HCT116 (cell line): ENCODE measurements around the gene VMAC. TPM values are rescaled to one million over a fixed set of nuclear protein-coding genes. Genes with fewer than 3 reads are reported as not detected.

ENCODE experiments used
- ATAC-seq: fragments of 200-7000 bp; cut with Tn5 transposase; 2 replicates; pipeline ENCODE4 v1.9.1; 2020; ENCODE audit warnings: mild to moderate bottlenecking, moderate library complexity
- BruUV-seq: library from RNA; stranded (reverse); fragments of 400-500 nt; replicated peaks from 2 replicates; lab custom pipeline; 2021; lab: Mats Ljungman, UMichigan
- CTCF ChIA-PET: fragments of 300-600 bp; sonication (Branson Sonifier 250); formaldehyde crosslinking; loops from one replicate; lab custom pipeline; 2021; ENCODE audit warnings: antibody characterized with exemption; lab: Charles Lee
- POLR2A ChIA-PET: fragments of 300-600, 350-600 bp; sonication (Branson Sonifier 250); formaldehyde crosslinking; loops from one replicate; lab custom pipeline; 2021; ENCODE audit warnings: antibody characterized with exemption; lab: Charles Lee
- RAD21 ChIA-PET, 2 experiments: fragments of 300-600 bp; sonication (Branson Sonifier 250); formaldehyde crosslinking; loops; one replicate each; lab custom pipeline; 2023; ENCODE audit warnings: low total read pairs in 2 of 2; ENCODE audit not compliant: uncharacterized antibody in 2 of 2, unreplicated experiment in 2 of 2, low non-redundant PET in 1 of 2; lab: Charles Lee
- DNase-seq: peaks from one replicate; pipeline ENCODE4 v3.0.0-alpha.2; 2010; ENCODE audit warnings: low read depth, low spot score
- H2AFZ ChIP-seq: fragments of 200-600 bp; shearing (Covaris generic), sonication (generic); 2 replicates; pipeline ENCODE4 v1.6.1; 2017; ENCODE audit warnings: low read depth, mixed run types, mixed read lengths, antibody characterized with exemption, low read length; ENCODE audit not compliant: poor library complexity, severe bottlenecking
- H3K27ac ChIP-seq: 2 replicates; pipeline ENCODE4 v1.5.1; 2012; ENCODE audit warnings: low read depth, low read length
- H3K27me3 ChIP-seq: fragments of 200-600 bp; sonication (generic); 2 replicates; pipeline ENCODE4 v1.6.1; 2016; ENCODE audit warnings: mixed run types, low read length, mixed read lengths; ENCODE audit not compliant: insufficient read depth
- H3K36me3 ChIP-seq, 2 experiments: fragments of 200-500 bp in 1 of 2; fragments of 200-600 bp in 1 of 2; sonication (Bioruptor generic) in 1 of 2; sonication (generic) in 1 of 2; 2 replicates each; pipeline versions ENCODE4 v1.5.1 to v1.6.1; 2014 to 2016; ENCODE audit warnings: low read length in 2 of 2, inconsistent platforms in 1 of 2, mixed read lengths in 1 of 2, mixed run types in 1 of 2; ENCODE audit not compliant: insufficient read depth in 2 of 2, control insufficient read depth in 1 of 2
- H3K4me1 ChIP-seq, 2 experiments: fragments of 200-600 bp in 1 of 2; sonication (generic) in 1 of 2; 2 replicates each; pipeline versions ENCODE4 v1.5.1 to v1.6.1; 2012 to 2017; ENCODE audit warnings: low read length in 2 of 2, inconsistent platforms in 1 of 2, mild to moderate bottlenecking in 1 of 2, mixed read lengths in 1 of 2, mixed run types in 1 of 2, moderate library complexity in 1 of 2; ENCODE audit not compliant: insufficient read depth in 2 of 2, control insufficient read depth in 1 of 2
- H3K4me2 ChIP-seq: fragments of 200-600 bp; sonication (generic); 2 replicates; pipeline ENCODE4 v1.6.1; 2017; ENCODE audit warnings: mixed run types, low read length, mixed read lengths
- H3K4me3 ChIP-seq, 2 experiments: fragments of 200-600 bp in 1 of 2; sonication (generic) in 1 of 2; replicated peaks in 1 of 2; 2 replicates each; pipeline ENCODE4 v1.5.1; 2011 to 2016; ENCODE audit warnings: low read length in 2 of 2, control low read depth in 1 of 2, low read depth in 1 of 2, mild to moderate bottlenecking in 1 of 2, mixed read lengths in 1 of 2, mixed run types in 1 of 2
- H3K79me2 ChIP-seq: fragments of 200-600 bp; sonication (generic); 2 replicates; pipeline ENCODE4 v1.6.1; 2017; ENCODE audit warnings: mild to moderate bottlenecking, mixed run types, low read length, moderate library complexity, mixed read lengths; ENCODE audit not compliant: insufficient read depth
- H3K9ac ChIP-seq: fragments of 200-600 bp; sonication (generic); 2 replicates; pipeline ENCODE4 v1.6.1; 2016; ENCODE audit warnings: low read length, mixed read lengths
- H3K9me2 ChIP-seq: fragments of 200-600 bp; sonication (generic), shearing (Covaris generic); 2 replicates; pipeline ENCODE4 v1.6.1; 2017; ENCODE audit warnings: mixed run types, mild to moderate bottlenecking, moderate library complexity; ENCODE audit not compliant: insufficient read depth
- H3K9me3 ChIP-seq, 2 experiments: fragments of 200-500 bp in 1 of 2; fragments of 200-600 bp in 1 of 2; sonication (Bioruptor generic) in 1 of 2; sonication (generic) in 1 of 2; 2 replicates each; pipeline ENCODE4 v1.6.1; 2014 to 2017; ENCODE audit warnings: low read length in 2 of 2, mixed read lengths in 2 of 2, inconsistent platforms in 1 of 2, low read depth in 1 of 2, mild to moderate bottlenecking in 1 of 2, mixed run types in 1 of 2, moderate library complexity in 1 of 2; ENCODE audit not compliant: control insufficient read depth in 1 of 2, insufficient read depth in 1 of 2
- H4K20me1 ChIP-seq: fragments of 200-600 bp; sonication (generic), shearing (Covaris generic); 2 replicates; pipeline ENCODE4 v1.6.1; 2017; ENCODE audit warnings: mixed run types, mild to moderate bottlenecking, moderate library complexity; ENCODE audit not compliant: insufficient read depth
- CBX3 ChIP-seq: IDR thresholded peaks from 2 replicates; pipeline ENCODE4 v1.6.1; 2012; ENCODE audit warnings: low read depth
- CEBPB ChIP-seq: IDR thresholded peaks from 2 replicates; pipeline ENCODE4 v1.6.1; 2012; ENCODE audit warnings: low read depth
- JUND ChIP-seq: IDR thresholded peaks from 2 replicates; pipeline ENCODE4 v1.6.1; 2012
- TCF7L2 ChIP-seq: IDR thresholded peaks from 2 replicates; pipeline ENCODE4 v1.7.0; 2011; ENCODE audit warnings: borderline replicate concordance, inconsistent platforms; ENCODE audit not compliant: insufficient read depth, insufficient read length; ENCODE audit errors: extremely low read depth
- ZFX ChIP-seq: fragments of 450-650 bp; IDR thresholded peaks from 2 replicates; pipeline ENCODE4 v1.6.1; 2017
- intact Hi-C: fragments of 100-400 bp; cut with micrococcal nuclease; formaldehyde crosslinking; loops from 2 replicates; pipeline ENCODE4 v1.10.0; 2022
- total RNA-seq: library from RNA; stranded (reverse); gene quantifications from one replicate; pipeline ENCODE4 v1.2.1, GENCODE V29; 2021; ENCODE audit not compliant: unreplicated experiment
- TF ChIP-seq, protein P1 (sequence below): IDR thresholded peaks from 2 replicates; pipeline ENCODE4 v1.6.1; 2012; ENCODE audit warnings: low read depth
- TF ChIP-seq, protein P2 (sequence below), 3 experiments: fragments of 200-600 bp in 1 of 3; sonication (generic) in 1 of 3; IDR thresholded peaks in 2 of 3; conservative IDR thresholded peaks in 1 of 3; 2 replicates each; pipeline ENCODE4 v1.5.1; 2012 to 2017; ENCODE audit warnings: low read depth in 2 of 3, low read length in 2 of 3, antibody characterized with exemption in 1 of 3, borderline replicate concordance in 1 of 3, control low read depth in 1 of 3, mild to moderate bottlenecking in 1 of 3, mixed read lengths in 1 of 3, mixed run types in 1 of 3, moderate library complexity in 1 of 3; ENCODE audit not compliant: insufficient read depth in 1 of 3

VMAC gene
- total RNA-seq, 1 experiment from 2014 or later = 2.1 TPM

DNA sequence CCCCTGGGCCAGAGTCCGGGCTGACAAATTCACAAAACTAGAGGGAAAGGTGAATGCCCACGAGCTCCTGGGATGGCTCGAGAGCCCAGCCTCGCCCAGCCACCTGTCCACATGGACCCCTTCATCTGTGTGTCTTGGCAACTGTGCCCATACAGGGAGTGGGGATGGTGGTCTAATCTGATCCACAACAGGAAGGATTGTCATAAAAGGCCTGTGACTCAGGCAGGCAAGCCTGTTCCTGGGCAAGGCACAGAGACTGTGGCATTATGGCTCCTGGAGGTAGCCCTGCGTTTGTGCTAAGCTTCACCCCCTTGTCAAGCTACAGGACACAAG, 29.4 kb downstream of the VMAC start:
- no peaks in the 10 kb centered on the region for H4K20me1 ChIP-seq
- no TSS peak for BruUV-seq
- TF ChIP-seq JUND (no peak), TCF7L2 (no peak), ZFX (no peak)
- TF ChIP-seq, protein P1, sequence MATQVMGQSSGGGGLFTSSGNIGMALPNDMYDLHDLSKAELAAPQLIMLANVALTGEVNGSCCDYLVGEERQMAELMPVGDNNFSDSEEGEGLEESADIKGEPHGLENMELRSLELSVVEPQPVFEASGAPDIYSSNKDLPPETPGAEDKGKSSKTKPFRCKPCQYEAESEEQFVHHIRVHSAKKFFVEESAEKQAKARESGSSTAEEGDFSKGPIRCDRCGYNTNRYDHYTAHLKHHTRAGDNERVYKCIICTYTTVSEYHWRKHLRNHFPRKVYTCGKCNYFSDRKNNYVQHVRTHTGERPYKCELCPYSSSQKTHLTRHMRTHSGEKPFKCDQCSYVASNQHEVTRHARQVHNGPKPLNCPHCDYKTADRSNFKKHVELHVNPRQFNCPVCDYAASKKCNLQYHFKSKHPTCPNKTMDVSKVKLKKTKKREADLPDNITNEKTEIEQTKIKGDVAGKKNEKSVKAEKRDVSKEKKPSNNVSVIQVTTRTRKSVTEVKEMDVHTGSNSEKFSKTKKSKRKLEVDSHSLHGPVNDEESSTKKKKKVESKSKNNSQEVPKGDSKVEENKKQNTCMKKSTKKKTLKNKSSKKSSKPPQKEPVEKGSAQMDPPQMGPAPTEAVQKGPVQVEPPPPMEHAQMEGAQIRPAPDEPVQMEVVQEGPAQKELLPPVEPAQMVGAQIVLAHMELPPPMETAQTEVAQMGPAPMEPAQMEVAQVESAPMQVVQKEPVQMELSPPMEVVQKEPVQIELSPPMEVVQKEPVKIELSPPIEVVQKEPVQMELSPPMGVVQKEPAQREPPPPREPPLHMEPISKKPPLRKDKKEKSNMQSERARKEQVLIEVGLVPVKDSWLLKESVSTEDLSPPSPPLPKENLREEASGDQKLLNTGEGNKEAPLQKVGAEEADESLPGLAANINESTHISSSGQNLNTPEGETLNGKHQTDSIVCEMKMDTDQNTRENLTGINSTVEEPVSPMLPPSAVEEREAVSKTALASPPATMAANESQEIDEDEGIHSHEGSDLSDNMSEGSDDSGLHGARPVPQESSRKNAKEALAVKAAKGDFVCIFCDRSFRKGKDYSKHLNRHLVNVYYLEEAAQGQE = no peak
- no peak overlapping the region for H3K4me2 ChIP-seq
- DNase-seq = no peak
- no peak overlapping the region for H3K27ac ChIP-seq
- H3K9ac ChIP-seq = no peak overlapping the region
- ChIA-PET CTCF (no interaction called here), POLR2A (no interaction called here), RAD21 (no interaction called here)
- H3K9me2 ChIP-seq = no peaks in the 10 kb centered on the region
- no peaks in the 10 kb centered on the region for H3K27me3 ChIP-seq
- intact Hi-C loops = no loop called here
- H3K9me3 ChIP-seq = no peaks in the 10 kb centered on the region
- no peak overlapping the region for H2AFZ ChIP-seq
- H3K4me1 ChIP-seq = no peaks in the 10 kb centered on the region
- H3K36me3 ChIP-seq = peaks cover 10 to 41% of the 10 kb centered on the region in 2 experiments; a peak in 3 of 4 replicates
- peaks cover 22% of the 10 kb centered on the region; the same call in 1 of the 2 replicates for H3K79me2 ChIP-seq
- no peak for ATAC-seq
- no peak overlapping the region for H3K4me3 ChIP-seq

DNA sequence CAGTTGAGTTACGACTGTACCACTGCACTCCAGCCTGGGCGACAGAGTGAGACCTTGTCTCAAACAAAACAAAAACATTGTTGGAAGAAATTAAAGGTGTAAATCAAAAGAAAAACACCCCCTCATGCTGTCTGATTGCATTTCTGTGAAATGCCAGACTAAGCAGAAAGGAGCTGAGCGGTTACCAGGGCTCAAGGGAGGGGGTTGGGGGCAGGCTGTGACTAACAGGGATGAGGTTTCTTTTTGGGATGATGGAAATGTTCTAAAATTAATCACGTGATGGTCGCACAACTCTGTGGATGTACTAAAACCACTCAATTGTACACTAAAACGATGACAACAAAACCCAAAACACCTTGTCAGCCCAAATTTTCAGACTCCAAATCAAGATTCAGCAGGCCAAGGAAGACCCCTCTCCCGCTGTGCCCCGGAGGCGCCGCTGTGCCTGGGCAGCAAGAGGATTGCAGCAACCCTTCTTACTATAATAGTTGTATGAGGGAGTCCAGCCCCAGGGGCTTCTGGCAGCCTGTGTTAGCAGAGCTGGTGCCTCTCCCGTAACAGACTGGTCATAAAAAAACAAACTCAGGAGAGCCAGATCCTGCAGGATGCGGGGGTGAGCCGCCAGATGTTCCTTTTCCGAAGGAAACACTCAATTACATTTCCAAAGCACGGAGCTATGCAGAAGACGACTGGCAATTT, 30.3 kb downstream of the VMAC start:
- POLR2A ChIA-PET = no interaction called here
- Histone ChIP-seq H3K4me2 (no peak overlapping the region), H4K20me1 (no peaks in the 10 kb centered on the region), H3K9me2 (no peaks in the 10 kb centered on the region), H3K27me3 (no peaks in the 10 kb centered on the region), H3K9ac (no peak overlapping the region), H3K4me3 (no peak overlapping the region), H3K79me2 (peaks cover 30% of the 10 kb centered on the region; the same call in 1 of the 2 replicates), H3K27ac (no peak overlapping the region), H2AFZ (no peak overlapping the region), H3K36me3 (peaks cover 10 to 39% of the 10 kb centered on the region in 2 experiments; a peak in 3 of 4 replicates), H3K4me1 (no peaks in the 10 kb centered on the region), H3K9me3 (no peaks in the 10 kb centered on the region)
- no peak for DNase-seq
- no TSS peak for BruUV-seq
- CTCF ChIA-PET = no interaction called here
- intact Hi-C loops = no loop called here
- ATAC-seq = no peak
- RAD21 ChIA-PET = no interaction called here
- TF ChIP-seq, protein P1 = no peak
- TF ChIP-seq CEBPB = no peak
- TF ChIP-seq, protein P2, sequence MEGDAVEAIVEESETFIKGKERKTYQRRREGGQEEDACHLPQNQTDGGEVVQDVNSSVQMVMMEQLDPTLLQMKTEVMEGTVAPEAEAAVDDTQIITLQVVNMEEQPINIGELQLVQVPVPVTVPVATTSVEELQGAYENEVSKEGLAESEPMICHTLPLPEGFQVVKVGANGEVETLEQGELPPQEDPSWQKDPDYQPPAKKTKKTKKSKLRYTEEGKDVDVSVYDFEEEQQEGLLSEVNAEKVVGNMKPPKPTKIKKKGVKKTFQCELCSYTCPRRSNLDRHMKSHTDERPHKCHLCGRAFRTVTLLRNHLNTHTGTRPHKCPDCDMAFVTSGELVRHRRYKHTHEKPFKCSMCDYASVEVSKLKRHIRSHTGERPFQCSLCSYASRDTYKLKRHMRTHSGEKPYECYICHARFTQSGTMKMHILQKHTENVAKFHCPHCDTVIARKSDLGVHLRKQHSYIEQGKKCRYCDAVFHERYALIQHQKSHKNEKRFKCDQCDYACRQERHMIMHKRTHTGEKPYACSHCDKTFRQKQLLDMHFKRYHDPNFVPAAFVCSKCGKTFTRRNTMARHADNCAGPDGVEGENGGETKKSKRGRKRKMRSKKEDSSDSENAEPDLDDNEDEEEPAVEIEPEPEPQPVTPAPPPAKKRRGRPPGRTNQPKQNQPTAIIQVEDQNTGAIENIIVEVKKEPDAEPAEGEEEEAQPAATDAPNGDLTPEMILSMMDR (IDR thresholded peaks at IDR 0.05 in 2 of 3, conservative IDR thresholded peaks at IDR 0.05 in 1 of 3; ENCODE audit: borderline replicate concordance in 1 of 3, insufficient read depth in 1 of 3, low read depth in 2 of 3, low read length in 2 of 3) = no peak
- no peak for TF ChIP-seq TCF7L2
- no peak for TF ChIP-seq CBX3
